HepG2 (cell line): ENCODE data around the gene IGFN1. TPM values are rescaled to one million over a fixed set of nuclear protein-coding genes. Genes with fewer than 3 reads are reported as not detected.

Experiments used
- ATAC-seq: fragments of 200-7000 bp; cut with Tn5 transposase; 3 replicates; pipeline ENCODE4 v1.9.1; 2020; ENCODE audit warnings: mild to moderate bottlenecking, moderate library complexity
- BruUV-seq: library from RNA; stranded (reverse); fragments of 400-500 nt; replicated peaks from 2 replicates; lab custom pipeline; 2021; lab: Mats Ljungman, UMichigan
- CTCF ChIA-PET: fragments of 300-600 bp; formaldehyde crosslinking; extraction: SDS; loops from one replicate; lab custom pipeline; 2021; ENCODE audit warnings: low total read pairs, inconsistent platforms, low intra/inter-chr PET ratio; lab: Yijun Ruan, JAX
- POLR2A ChIA-PET: fragments of 350-600 bp; sonication (Branson Sonifier 250); formaldehyde crosslinking; loops from one replicate; lab custom pipeline; 2020; ENCODE audit warnings: antibody characterized with exemption, inconsistent platforms; lab: Yijun Ruan, JAX
- DNase-seq: peaks from one replicate; pipeline ENCODE4 v3.0.0-alpha.2; 2015; ENCODE audit warnings: low spot score
- FAIRE-seq: peaks from 3 replicates; lab custom pipeline; 2011; peaks lifted over from hg19 to GRCh38; lab: Jason Lieb, UNC
- H2AFZ ChIP-seq: one replicate; pipeline ENCODE4 v1.6.1; 2011; ENCODE audit warnings: low read length, inconsistent platforms
- H3K27ac ChIP-seq: fragments of 300-600 bp; 3 replicates; pipeline ENCODE4 v1.8.0; 2011; ENCODE audit warnings: mixed run types, mild to moderate bottlenecking, mixed read lengths, low read length, inconsistent platforms; ENCODE audit not compliant: insufficient read depth; ENCODE audit errors: extremely low read length
- H3K27me3 ChIP-seq, 2 experiments: fragments of 200-600 bp in 1 of 2; 2 replicates in 1 of 2; 3 replicates in 1 of 2; pipeline versions ENCODE4 v1.6.0 to v1.8.0; 2011; ENCODE audit warnings: low read length in 2 of 2, mild to moderate bottlenecking in 2 of 2, moderate library complexity in 2 of 2, inconsistent platforms in 1 of 2; ENCODE audit not compliant: insufficient read depth in 2 of 2, control insufficient read depth in 1 of 2
- H3K36me3 ChIP-seq, 2 experiments: fragments of 200-600 bp in 1 of 2; replicated peaks in 1 of 2; 2 replicates in 1 of 2; 3 replicates in 1 of 2; pipeline versions ENCODE4 v1.5.1 to v1.8.0; 2011; ENCODE audit warnings: low read length in 2 of 2, inconsistent platforms in 1 of 2; ENCODE audit not compliant: insufficient read depth in 2 of 2, control insufficient read depth in 1 of 2
- H3K4me1 ChIP-seq: 2 replicates; pipeline ENCODE4 v1.5.1; 2012; ENCODE audit warnings: low read length, inconsistent platforms; ENCODE audit not compliant: insufficient read depth
- H3K4me2 ChIP-seq: 2 replicates; pipeline ENCODE4 v1.6.0; 2011; ENCODE audit warnings: low read depth, low read length, inconsistent platforms
- H3K4me3 ChIP-seq, 3 experiments: fragments of 200-600 bp in 1 of 3; sonication (generic), shearing (Covaris generic) in 1 of 3; replicated peaks in 1 of 3; 2 replicates each; pipeline ENCODE4 v1.5.1; 2011 to 2016; ENCODE audit warnings: low read length in 3 of 3, inconsistent platforms in 2 of 3, low read depth in 2 of 3, mild to moderate bottlenecking in 2 of 3, control low read depth in 1 of 3, mixed read lengths in 1 of 3; ENCODE audit not compliant: insufficient read depth in 1 of 3
- H3K79me2 ChIP-seq: one replicate; pipeline ENCODE4 v1.6.1; 2011; ENCODE audit warnings: low read length, inconsistent platforms; ENCODE audit not compliant: insufficient read depth
- H3K9ac ChIP-seq: 2 replicates; pipeline ENCODE4 v1.6.0; 2011; ENCODE audit warnings: mild to moderate bottlenecking, low read depth, low read length, inconsistent platforms; ENCODE audit not compliant: insufficient read depth
- H3K9me3 ChIP-seq: 2 replicates; pipeline ENCODE4 v1.5.1; 2012; ENCODE audit warnings: mild to moderate bottlenecking, low read length
- H4K20me1 ChIP-seq: 2 replicates; pipeline ENCODE4 v1.6.0; 2011; ENCODE audit warnings: inconsistent platforms, mild to moderate bottlenecking, low read length, moderate library complexity; ENCODE audit not compliant: insufficient read depth
- CENPX ChIP-seq: sonication (generic); formaldehyde crosslinking; IDR thresholded peaks from 2 replicates; pipeline ENCODE4 v1.9.0; 2021; ENCODE audit warnings: mild to moderate bottlenecking, missing genetic modification reagents, moderate library complexity
- NR0B2 ChIP-seq: sonication (generic); formaldehyde crosslinking; IDR thresholded peaks from 2 replicates; pipeline ENCODE4 v1.4.0; 2020; ENCODE audit warnings: mild to moderate bottlenecking, missing genetic modification reagents
- RBM22 ChIP-seq: fragments of 200-400 bp; formaldehyde crosslinking; optimal IDR thresholded peaks from 2 replicates; pipeline ENCODE3; 2017; ENCODE audit warnings: mild to moderate bottlenecking, low read length, moderate library complexity
- SETDB1 ChIP-seq: sonication (generic); formaldehyde crosslinking; IDR thresholded peaks from 2 replicates; pipeline ENCODE4 v1.5.1; 2020; ENCODE audit warnings: missing genetic modification reagents, mild to moderate bottlenecking, borderline replicate concordance
- SP4 ChIP-seq: sonication (generic); formaldehyde crosslinking; IDR thresholded peaks from 2 replicates; pipeline ENCODE4 v1.8.1; 2023; ENCODE audit warnings: mild to moderate bottlenecking, missing genetic modification reagents
- SP5 ChIP-seq: IDR thresholded peaks from 2 replicates; pipeline ENCODE4 v1.6.1; 2016; ENCODE audit warnings: low read depth, borderline replicate concordance
- WIZ ChIP-seq: sonication (generic); formaldehyde crosslinking; IDR thresholded peaks from 2 replicates; pipeline ENCODE4 v1.5.1; 2020; ENCODE audit warnings: mild to moderate bottlenecking, missing genetic modification reagents
- ZNF367 ChIP-seq: sonication (generic); formaldehyde crosslinking; IDR thresholded peaks from 2 replicates; pipeline ENCODE4 v1.4.0; 2020; ENCODE audit warnings: missing genetic modification reagents, borderline replicate concordance
- WGBS: methylation state at CpG from one replicate; pipeline ENCODE4 v1.1.6; 2017; ENCODE audit warnings: low lambda C conversion rate; 5-methylcytosine and 5-hydroxymethylcytosine counted together
- in situ Hi-C: cut with HindIII; loops from 2 replicates; pipeline ENCODE4 v1.10.0; 2017; ENCODE audit warnings: low pct_unique_long_range_greater_than_20kb; ENCODE audit not compliant: extremely low pct_ligation_motif_present
- intact Hi-C: fragments of 100-400 bp; cut with micrococcal nuclease; formaldehyde crosslinking; loops from one replicate; pipeline ENCODE4 v1.10.0; 2022; ENCODE audit not compliant: unreplicated experiment
- polyA plus RNA-seq, 8 experiments: library from polyadenylated mRNA; depleted of rRNA in 3 of 8; stranded (reverse) in 7 of 8; unstranded in 1 of 8; fragments of >200 nt; fragmentation: Illumina TruSeq in 4 of 8; extraction: Trizol in 4 of 8; gene quantifications; 2 replicates each; pipeline versions ENCODE4 v1.2.1 to v1.2.3, GENCODE V29; 2011 to 2016; ENCODE audit warnings: low read depth in 4 of 8, missing spikeins in 1 of 8, mixed read lengths in 1 of 8; ENCODE audit not compliant: insufficient read depth in 1 of 8
- total RNA-seq, 5 experiments: library from RNA; depleted of rRNA; stranded (reverse); fragments of >200 nt; fragmentation: Illumina TruSeq; extraction: Trizol; gene quantifications; 2 replicates each; pipeline ENCODE4 v1.2.3, GENCODE V29; 2016; ENCODE audit warnings: low read depth in 1 of 5
- TF ChIP-seq, protein P1 (sequence below): IDR thresholded peaks from 2 replicates; pipeline ENCODE4 v1.6.1; 2016; ENCODE audit warnings: missing genetic modification reagents, missing compliant biosample characterization

Gene IGFN1
- total and polyA plus RNA-seq, 2 of the 13 experiments (the other 11 are each of a cell fraction or from before 2014, with no cell fraction given), result 0.04 to 0.05 TPM

- TF ChIP-seq SP4 (CRISPR knock-in tag), result peak; percentile 66; the same call in 1 of the 2 replicates
- TF ChIP-seq, all 625 proteins: peak for 73
These were observed 36.0 kb upstream of the IGFN1 start, which contains the start of gene TMEM9 (continued) for GRCh38 chr1:201154389-201155165.

DNA sequence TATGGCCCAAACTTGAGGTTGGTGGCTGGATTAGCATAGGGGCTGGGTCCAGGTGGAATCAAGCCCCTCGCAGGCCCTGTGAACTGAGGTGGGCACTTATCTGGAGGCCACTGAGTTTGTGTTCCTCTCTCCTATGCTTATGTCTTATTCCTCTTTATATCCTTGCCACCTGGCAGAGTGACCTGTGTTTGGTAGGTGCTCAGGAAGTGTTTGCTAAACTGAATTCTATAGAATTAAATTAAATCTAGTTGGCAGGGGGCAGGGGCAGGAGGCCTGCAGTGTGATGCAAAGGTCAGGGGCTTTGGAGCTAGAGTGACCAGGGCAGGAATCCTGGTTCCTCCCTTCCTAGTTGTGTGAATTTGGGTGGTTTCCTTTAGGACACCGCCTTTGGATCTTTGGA is 35.3 kb upstream of the IGFN1 start:
- H3K27me3 ChIP-seq, result no peaks in the 10 kb centered on the region; a peak in 1 of 5 replicates
- 60% methylated on average over 2 of the region's 2 CpGs for WGBS
- TF ChIP-seq NR0B2, result no peak
- TF ChIP-seq SP5 (CRISPR knock-in tag), result no peak
- TF ChIP-seq CENPX (CRISPR knock-in tag), result no peak
- no peak for TF ChIP-seq ZNF367 (CRISPR knock-in tag)
- TF ChIP-seq WIZ, result no peak
- TF ChIP-seq, protein P1, sequence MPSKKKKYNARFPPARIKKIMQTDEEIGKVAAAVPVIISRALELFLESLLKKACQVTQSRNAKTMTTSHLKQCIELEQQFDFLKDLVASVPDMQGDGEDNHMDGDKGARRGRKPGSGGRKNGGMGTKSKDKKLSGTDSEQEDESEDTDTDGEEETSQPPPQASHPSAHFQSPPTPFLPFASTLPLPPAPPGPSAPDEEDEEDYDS, result no peak
- TF ChIP-seq SETDB1, result no peak
- TF ChIP-seq RBM22, result no peak
- TF ChIP-seq, all 625 proteins: peak for 0
- Histone ChIP-seq H4K20me1 (no peaks in the 10 kb centered on the region), H2AFZ (no peak overlapping the region), H3K9me3 (no peaks in the 10 kb centered on the region), H3K4me1 (peaks cover 19% of the 10 kb centered on the region), H3K4me3 (no peak overlapping the region), H3K27ac (no peak overlapping the region), H3K4me2 (no peak overlapping the region), H3K9ac (no peak overlapping the region), H3K79me2 (peaks cover 10% of the 10 kb centered on the region), H3K36me3 (peaks cover 2 to 17% of the 10 kb centered on the region in 2 experiments; a peak in 2 of 5 replicates)
- no TSS peak for BruUV-seq
- DNase-seq (no peak), ATAC-seq (no peak), FAIRE-seq (no peak)
- POLR2A ChIA-PET, result interaction anchor here (3.9 kb wide), 1 partner anchor 15 kb away, joined by 30 read pairs; no protein-coding TSS in a partner anchor
- CTCF ChIA-PET, result no interaction called here
- intact Hi-C loops, result no loop called here
- in situ Hi-C loops, result no loop called here
